Ishikawa (cell line): ENCODE measurements around the gene DPPA4.

ENCODE experiments used
- CEBPB ChIP-seq: IDR thresholded peaks from 2 replicates; pipeline ENCODE4 v1.6.1; 2012
- CREB1 ChIP-seq: IDR thresholded peaks from 2 replicates; pipeline ENCODE4 v1.6.1; 2012; ENCODE audit warnings: low read depth
- EGR1 ChIP-seq: IDR thresholded peaks from 2 replicates; pipeline ENCODE4 v1.6.1; 2012
- EP300 ChIP-seq: IDR thresholded peaks from 2 replicates; pipeline ENCODE4 v1.6.1; 2012; ENCODE audit warnings: borderline replicate concordance
- FOXM1 ChIP-seq: IDR thresholded peaks from 2 replicates; pipeline ENCODE4 v1.6.1; 2012; ENCODE audit warnings: low read depth, borderline replicate concordance
- MAX ChIP-seq: IDR thresholded peaks from 2 replicates; pipeline ENCODE4 v1.6.1; 2012
- NFIC ChIP-seq: IDR thresholded peaks from 2 replicates; pipeline ENCODE4 v1.6.1; 2012
- RAD21 ChIP-seq: IDR thresholded peaks from 2 replicates; pipeline ENCODE4 v1.6.1; 2012; ENCODE audit warnings: low read depth
- REST ChIP-seq: IDR thresholded peaks from 2 replicates; pipeline ENCODE4 v1.6.1; 2012; ENCODE audit warnings: low read depth, mild to moderate bottlenecking
- TAF1 ChIP-seq: IDR thresholded peaks from 2 replicates; pipeline ENCODE4 v1.6.1; 2012; ENCODE audit warnings: low read depth, mild to moderate bottlenecking
- TCF12 ChIP-seq: IDR thresholded peaks from 2 replicates; pipeline ENCODE4 v1.6.1; 2012; ENCODE audit warnings: low read depth
- TEAD4 ChIP-seq: IDR thresholded peaks from 2 replicates; pipeline ENCODE4 v1.6.1; 2012
- USF1 ChIP-seq: IDR thresholded peaks from 2 replicates; pipeline ENCODE4 v1.6.1; 2012
- YY1 ChIP-seq: IDR thresholded peaks from 2 replicates; pipeline ENCODE4 v1.6.1; 2012; ENCODE audit warnings: low read depth
- ZBTB7A ChIP-seq: IDR thresholded peaks from 2 replicates; pipeline ENCODE4 v1.6.1; 2012; ENCODE audit warnings: low read depth

DPPA4 gene

GRCh38 chr3:109355625-109356441 is 18.5 kb upstream of the DPPA4 start:
- TF ChIP-seq TCF12 (no peak), TEAD4 (no peak), EP300 (no peak), TAF1 (no peak), REST (no peak), ZBTB7A (no peak), RAD21 (no peak), NFIC (no peak), FOXM1 (no peak), YY1 (no peak), USF1 (no peak), CREB1 (no peak), EGR1 (no peak), MAX (no peak), CEBPB (no peak)

- no peak for TF ChIP-seq USF1
- no peak for TF ChIP-seq TCF12
- no peak for TF ChIP-seq EP300
Observed at GRCh38 chr3:109353057-109353456, 15.7 kb upstream of the DPPA4 start.

GRCh38 chr3:109351231-109351630 is 13.9 kb upstream of the DPPA4 start:
- TF ChIP-seq USF1 (no peak), TEAD4 (no peak), EP300 (no peak), RAD21 (no peak), FOXM1 (no peak), CEBPB (no peak), MAX (no peak), CREB1 (no peak), ZBTB7A (no peak), TAF1 (no peak), REST (no peak), EGR1 (no peak), TCF12 (no peak), YY1 (no peak), NFIC (no peak)

GRCh38 chr3:109346770-109347295 is 9.5 kb upstream of the DPPA4 start:
- no peak for TF ChIP-seq REST
- no peak for TF ChIP-seq CEBPB
- no peak for TF ChIP-seq MAX
- TF ChIP-seq EGR1 = no peak
- no peak for TF ChIP-seq CREB1
- no peak for TF ChIP-seq NFIC
- TF ChIP-seq ZBTB7A = no peak
- no peak for TF ChIP-seq RAD21
